ENCODE data around the gene ELAVL2.

Gene ELAVL2

GRCh38 chr9:23659346-23660006 is 166.6 kb downstream of the ELAVL2 start:
- TF ChIP-seq CTCF (IDR thresholded peaks at IDR 0.05), result no peak
- no peaks in the 10 kb centered on the region for H3K79me2 ChIP-seq

DNA sequence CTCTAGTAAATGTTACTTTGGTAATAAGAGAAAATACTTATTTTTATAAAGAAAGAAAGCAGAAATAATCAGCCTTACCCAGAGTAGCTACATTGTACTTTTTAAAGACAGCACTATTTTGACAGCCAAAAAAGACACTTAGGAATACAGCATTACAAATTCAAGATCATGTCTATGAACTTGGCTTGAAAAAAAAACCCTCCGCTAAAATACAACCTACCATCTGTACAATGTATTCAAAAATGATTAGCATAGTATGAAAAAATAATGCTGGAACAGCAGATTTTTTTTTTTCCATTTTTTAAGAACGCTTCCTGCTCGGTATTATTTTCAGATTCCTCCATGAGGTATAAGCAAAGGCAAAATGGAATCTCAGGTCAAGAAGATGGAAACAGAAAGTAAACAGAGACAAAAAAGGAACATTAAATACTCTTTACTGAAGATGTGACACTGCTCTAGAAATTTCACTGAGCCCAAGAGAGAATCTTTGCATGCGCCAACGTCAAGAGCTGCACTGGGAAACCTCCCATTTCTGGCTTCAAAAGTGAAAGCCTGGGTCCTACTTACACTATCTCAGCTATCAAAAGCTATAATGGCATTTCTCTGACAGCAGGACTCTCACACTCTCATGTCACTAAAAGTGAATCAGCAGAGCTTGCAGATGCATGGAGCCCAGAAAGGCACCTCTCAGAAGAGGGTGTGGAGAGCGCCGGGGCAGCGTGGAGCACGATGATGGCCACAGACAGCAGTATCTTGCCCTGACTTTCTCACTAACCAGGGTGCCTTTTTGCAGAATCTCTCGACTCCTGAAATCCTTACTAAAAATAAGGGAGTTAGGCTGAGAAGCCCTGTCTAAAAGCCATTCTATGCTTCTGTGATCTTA is 167.4 kb downstream of the ELAVL2 start:
- H2AFZ ChIP-seq, result no peak overlapping the region
- H3K4me1 ChIP-seq, result no peaks in the 10 kb centered on the region
- no peak overlapping the region for H3K9ac ChIP-seq
- H3K4me2 ChIP-seq (ENCODE audit: low read length), result no peak overlapping the region
- no peak for TF ChIP-seq CTCF (IDR thresholded peaks at IDR 0.05)
- H3K79me2 ChIP-seq, result no peaks in the 10 kb centered on the region
- no peaks in the 10 kb centered on the region for H3K36me3 ChIP-seq (ENCODE audit: control insufficient read depth, insufficient read depth, low read length)
- H3K4me3 ChIP-seq (ENCODE audit: low read depth, low read length), result no peak overlapping the region
- no peaks in the 10 kb centered on the region for H3K27me3 ChIP-seq (ENCODE audit: control insufficient read depth, insufficient read depth, low read length)
- no peak overlapping the region for H3K27ac ChIP-seq
- H3K9me3 ChIP-seq (ENCODE audit: control insufficient read depth, low read length), result no peaks in the 10 kb centered on the region

More at GRCh38 chr9:23659346-23660006, 166.6 kb downstream of the ELAVL2 start:
- no peak overlapping the region for H3K27ac ChIP-seq
- H3K9me3 ChIP-seq (ENCODE audit: control insufficient read depth, low read length), result no peaks in the 10 kb centered on the region
- H3K9ac ChIP-seq, result no peak overlapping the region
- H3K36me3 ChIP-seq (ENCODE audit: control insufficient read depth, insufficient read depth, low read length), result no peaks in the 10 kb centered on the region
- no peak overlapping the region for H2AFZ ChIP-seq
- H3K27me3 ChIP-seq (ENCODE audit: control insufficient read depth, insufficient read depth, low read length), result no peaks in the 10 kb centered on the region
- no peak overlapping the region for H3K4me3 ChIP-seq (ENCODE audit: low read depth, low read length)
- no peak overlapping the region for H3K4me2 ChIP-seq (ENCODE audit: low read length)
- H3K4me1 ChIP-seq, result no peaks in the 10 kb centered on the region

- Histone ChIP-seq H3K4me3 (ENCODE audit: low read depth, low read length) (no peak overlapping the region), H3K9me3 (ENCODE audit: control insufficient read depth, low read length) (no peaks in the 10 kb centered on the region), H3K27me3 (ENCODE audit: control insufficient read depth, insufficient read depth, low read length) (no peaks in the 10 kb centered on the region), H2AFZ (no peak overlapping the region), H3K36me3 (ENCODE audit: control insufficient read depth, insufficient read depth, low read length) (no peaks in the 10 kb centered on the region), H3K4me1 (no peaks in the 10 kb centered on the region), H3K4me2 (ENCODE audit: low read length) (no peak overlapping the region), H3K9ac (no peak overlapping the region), H3K79me2 (no peaks in the 10 kb centered on the region), H3K27ac (no peak overlapping the region)
- TF ChIP-seq CTCF (IDR thresholded peaks at IDR 0.05), result no peak
Observed at GRCh38 chr9:23651051-23651450, 175.0 kb downstream of the ELAVL2 start.

DNA sequence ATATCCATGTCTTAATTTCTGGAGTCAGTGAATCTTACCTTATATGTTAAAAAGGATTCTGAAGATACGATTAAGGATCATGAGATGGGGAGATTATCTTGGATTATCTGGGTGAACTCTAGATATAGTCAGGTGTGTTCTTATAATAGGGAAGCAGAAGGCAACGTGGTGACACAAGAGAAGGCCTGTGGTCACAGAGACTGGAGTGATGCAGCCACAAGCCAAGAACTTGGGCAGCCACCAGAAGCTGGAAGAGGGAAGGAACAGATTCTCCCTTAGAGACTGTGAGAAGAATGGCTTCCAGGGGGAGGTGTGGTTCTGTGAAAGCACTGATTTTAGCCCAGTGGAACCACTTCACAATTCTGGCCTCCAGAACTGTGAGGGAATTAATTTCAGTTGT is 177.4 kb downstream of the ELAVL2 start:
- no peaks in the 10 kb centered on the region for H3K27me3 ChIP-seq (ENCODE audit: control insufficient read depth, insufficient read depth, low read length)
- no peak overlapping the region for H3K27ac ChIP-seq
- no peak overlapping the region for H3K4me2 ChIP-seq (ENCODE audit: low read length)
- H3K79me2 ChIP-seq, result no peaks in the 10 kb centered on the region
- H2AFZ ChIP-seq, result no peak overlapping the region
- no peaks in the 10 kb centered on the region for H3K9me3 ChIP-seq (ENCODE audit: control insufficient read depth, low read length)
- TF ChIP-seq CTCF (IDR thresholded peaks at IDR 0.05), result no peak
- H3K9ac ChIP-seq, result no peak overlapping the region
- H3K36me3 ChIP-seq (ENCODE audit: control insufficient read depth, insufficient read depth, low read length), result no peaks in the 10 kb centered on the region
- no peaks in the 10 kb centered on the region for H3K4me1 ChIP-seq
- H3K4me3 ChIP-seq (ENCODE audit: low read depth, low read length), result no peak overlapping the region

Data from parathyroid adenoma (tissue), 2 donors.